HepG2 (cell line): ENCODE data around the gene KIAA1614. TPM values are rescaled to one million over a fixed set of nuclear protein-coding genes. Genes with fewer than 3 reads are reported as not detected.
"Not testable (repeated sequence)": the region's sequence is repeated elsewhere in the genome, so short reads cannot be mapped to it uniquely, and the experiment has no call there.

ENCODE experiments used
- ATAC-seq: fragments of 200-7000 bp; cut with Tn5 transposase; 3 replicates; pipeline ENCODE4 v1.9.1; 2020; ENCODE audit warnings: mild to moderate bottlenecking, moderate library complexity
- BruUV-seq: library from RNA; stranded (reverse); fragments of 400-500 nt; replicated peaks from 2 replicates; lab custom pipeline; 2021; lab: Mats Ljungman, UMichigan
- CTCF ChIA-PET: fragments of 300-600 bp; formaldehyde crosslinking; extraction: SDS; loops from one replicate; lab custom pipeline; 2021; ENCODE audit warnings: low total read pairs, inconsistent platforms, low intra/inter-chr PET ratio; lab: Yijun Ruan, JAX
- POLR2A ChIA-PET: fragments of 350-600 bp; sonication (Branson Sonifier 250); formaldehyde crosslinking; loops from one replicate; lab custom pipeline; 2020; ENCODE audit warnings: antibody characterized with exemption, inconsistent platforms; lab: Yijun Ruan, JAX
- DNase-seq: peaks from one replicate; pipeline ENCODE4 v3.0.0-alpha.2; 2015; ENCODE audit warnings: low spot score
- FAIRE-seq: peaks from 3 replicates; lab custom pipeline; 2011; peaks lifted over from hg19 to GRCh38; lab: Jason Lieb, UNC
- H2AFZ ChIP-seq: one replicate; pipeline ENCODE4 v1.6.1; 2011; ENCODE audit warnings: low read length, inconsistent platforms
- H3K27ac ChIP-seq: fragments of 300-600 bp; 3 replicates; pipeline ENCODE4 v1.8.0; 2011; ENCODE audit warnings: mixed run types, mild to moderate bottlenecking, mixed read lengths, low read length, inconsistent platforms; ENCODE audit not compliant: insufficient read depth; ENCODE audit errors: extremely low read length
- H3K27me3 ChIP-seq, 2 experiments: fragments of 200-600 bp in 1 of 2; 2 replicates in 1 of 2; 3 replicates in 1 of 2; pipeline versions ENCODE4 v1.6.0 to v1.8.0; 2011; ENCODE audit warnings: low read length in 2 of 2, mild to moderate bottlenecking in 2 of 2, moderate library complexity in 2 of 2, inconsistent platforms in 1 of 2; ENCODE audit not compliant: insufficient read depth in 2 of 2, control insufficient read depth in 1 of 2
- H3K36me3 ChIP-seq, 2 experiments: fragments of 200-600 bp in 1 of 2; replicated peaks in 1 of 2; 2 replicates in 1 of 2; 3 replicates in 1 of 2; pipeline versions ENCODE4 v1.5.1 to v1.8.0; 2011; ENCODE audit warnings: low read length in 2 of 2, inconsistent platforms in 1 of 2; ENCODE audit not compliant: insufficient read depth in 2 of 2, control insufficient read depth in 1 of 2
- H3K4me1 ChIP-seq: 2 replicates; pipeline ENCODE4 v1.5.1; 2012; ENCODE audit warnings: low read length, inconsistent platforms; ENCODE audit not compliant: insufficient read depth
- H3K4me2 ChIP-seq: 2 replicates; pipeline ENCODE4 v1.6.0; 2011; ENCODE audit warnings: low read depth, low read length, inconsistent platforms
- H3K4me3 ChIP-seq, 3 experiments: fragments of 200-600 bp in 1 of 3; sonication (generic), shearing (Covaris generic) in 1 of 3; replicated peaks in 1 of 3; 2 replicates each; pipeline ENCODE4 v1.5.1; 2011 to 2016; ENCODE audit warnings: low read length in 3 of 3, inconsistent platforms in 2 of 3, low read depth in 2 of 3, mild to moderate bottlenecking in 2 of 3, control low read depth in 1 of 3, mixed read lengths in 1 of 3; ENCODE audit not compliant: insufficient read depth in 1 of 3
- H3K79me2 ChIP-seq: one replicate; pipeline ENCODE4 v1.6.1; 2011; ENCODE audit warnings: low read length, inconsistent platforms; ENCODE audit not compliant: insufficient read depth
- H3K9ac ChIP-seq: 2 replicates; pipeline ENCODE4 v1.6.0; 2011; ENCODE audit warnings: mild to moderate bottlenecking, low read depth, low read length, inconsistent platforms; ENCODE audit not compliant: insufficient read depth
- H3K9me3 ChIP-seq: 2 replicates; pipeline ENCODE4 v1.5.1; 2012; ENCODE audit warnings: mild to moderate bottlenecking, low read length
- H4K20me1 ChIP-seq: 2 replicates; pipeline ENCODE4 v1.6.0; 2011; ENCODE audit warnings: inconsistent platforms, mild to moderate bottlenecking, low read length, moderate library complexity; ENCODE audit not compliant: insufficient read depth
- CREB1 ChIP-seq, 2 experiments: fragments of 450-650 bp in 1 of 2; IDR thresholded peaks; 2 replicates each; pipeline ENCODE4 v1.6.1; 2016 to 2017; ENCODE audit warnings: control low read depth in 1 of 2, mild to moderate bottlenecking in 1 of 2, missing compliant biosample characterization in 1 of 2, missing genetic modification characterization in 1 of 2
- ESRRA ChIP-seq: sonication (generic); formaldehyde crosslinking; IDR thresholded peaks from 2 replicates; pipeline ENCODE4 v1.5.1; 2020; ENCODE audit warnings: mild to moderate bottlenecking, low read depth, missing genetic modification reagents
- SOX13 ChIP-seq, 3 experiments: fragments of 450-650 bp in 1 of 3; sonication (generic) in 1 of 3; formaldehyde crosslinking in 1 of 3; IDR thresholded peaks in 2 of 3; conservative IDR thresholded peaks in 1 of 3; 2 replicates each; pipeline versions ENCODE4 v1.5.0 to v1.6.1; 2016 to 2020; ENCODE audit warnings: antibody characterized with exemption in 1 of 3, mild to moderate bottlenecking in 1 of 3, missing compliant biosample characterization in 1 of 3, missing genetic modification reagents in 1 of 3, moderate library complexity in 1 of 3
- THAP11 ChIP-seq: IDR thresholded peaks from 2 replicates; pipeline ENCODE4 v1.6.1; 2016; ENCODE audit warnings: missing biosample characterization, missing genetic modification reagents
- ZNF510 ChIP-seq: sonication (generic); formaldehyde crosslinking; IDR thresholded peaks from 2 replicates; pipeline ENCODE4 v1.4.0; 2020; ENCODE audit warnings: low read depth, mild to moderate bottlenecking, missing genetic modification reagents
- ZNF547 ChIP-seq: sonication (generic); formaldehyde crosslinking; IDR thresholded peaks from 2 replicates; pipeline ENCODE4 v1.5.1; 2020; ENCODE audit warnings: mild to moderate bottlenecking, missing genetic modification reagents
- ZNF605 ChIP-seq: sonication (generic); formaldehyde crosslinking; IDR thresholded peaks from 2 replicates; pipeline ENCODE4 v1.8.0; 2022; ENCODE audit warnings: mild to moderate bottlenecking, missing genetic modification reagents
- WGBS: methylation state at CpG from one replicate; pipeline ENCODE4 v1.1.6; 2017; ENCODE audit warnings: low lambda C conversion rate; 5-methylcytosine and 5-hydroxymethylcytosine counted together
- in situ Hi-C: cut with HindIII; loops from 2 replicates; pipeline ENCODE4 v1.10.0; 2017; ENCODE audit warnings: low pct_unique_long_range_greater_than_20kb; ENCODE audit not compliant: extremely low pct_ligation_motif_present
- intact Hi-C: fragments of 100-400 bp; cut with micrococcal nuclease; formaldehyde crosslinking; loops from one replicate; pipeline ENCODE4 v1.10.0; 2022; ENCODE audit not compliant: unreplicated experiment
- polyA plus RNA-seq, 8 experiments: library from polyadenylated mRNA; depleted of rRNA in 3 of 8; stranded (reverse) in 7 of 8; unstranded in 1 of 8; fragments of >200 nt; fragmentation: Illumina TruSeq in 4 of 8; extraction: Trizol in 4 of 8; gene quantifications; 2 replicates each; pipeline versions ENCODE4 v1.2.1 to v1.2.3, GENCODE V29; 2011 to 2016; ENCODE audit warnings: low read depth in 4 of 8, missing spikeins in 1 of 8, mixed read lengths in 1 of 8; ENCODE audit not compliant: insufficient read depth in 1 of 8
- total RNA-seq, 5 experiments: library from RNA; depleted of rRNA; stranded (reverse); fragments of >200 nt; fragmentation: Illumina TruSeq; extraction: Trizol; gene quantifications; 2 replicates each; pipeline ENCODE4 v1.2.3, GENCODE V29; 2016; ENCODE audit warnings: low read depth in 1 of 5
- TF ChIP-seq, protein P1 (sequence below): sonication (generic); formaldehyde crosslinking; IDR thresholded peaks from 2 replicates; pipeline ENCODE4 v1.5.0; 2020; ENCODE audit warnings: missing genetic modification reagents, mild to moderate bottlenecking, borderline replicate concordance
- TF ChIP-seq, protein P2 (sequence below): sonication (generic); formaldehyde crosslinking; IDR thresholded peaks from 2 replicates; pipeline ENCODE4 v1.4.0; 2020; ENCODE audit warnings: low read depth, mild to moderate bottlenecking, missing genetic modification reagents

Gene KIAA1614
- total and polyA plus RNA-seq, 2 of the 13 experiments (the other 11 are each of a cell fraction or from before 2014, with no cell fraction given), result 0.15 to 0.77 TPM

GRCh38 chr1:180956028-180956640, 43.4 kb downstream of the KIAA1614 start:
- ChIA-PET CTCF (no interaction called here), POLR2A (no interaction called here)
- H3K79me2 ChIP-seq, result no peaks in the 10 kb centered on the region
- no peaks in the 10 kb centered on the region for H3K9me3 ChIP-seq
- no peak overlapping the region for H3K27ac ChIP-seq
- H3K36me3 ChIP-seq, result peaks cover 1 to 13% of the 10 kb centered on the region in 2 experiments; a peak in 1 of 5 replicates
- BruUV-seq, result no TSS peak
- H3K4me3 ChIP-seq, result no peak overlapping the region
- H3K27me3 ChIP-seq, result no peaks in the 10 kb centered on the region
- H3K9ac ChIP-seq, result no peak overlapping the region
- intact Hi-C loops, result no loop called here
- FAIRE-seq, result no peak
- H3K4me1 ChIP-seq, result peaks cover 16% of the 10 kb centered on the region
- ATAC-seq, result no peak
- no peaks in the 10 kb centered on the region for H4K20me1 ChIP-seq
- in situ Hi-C loops, result no loop called here
- TF ChIP-seq, protein P1, sequence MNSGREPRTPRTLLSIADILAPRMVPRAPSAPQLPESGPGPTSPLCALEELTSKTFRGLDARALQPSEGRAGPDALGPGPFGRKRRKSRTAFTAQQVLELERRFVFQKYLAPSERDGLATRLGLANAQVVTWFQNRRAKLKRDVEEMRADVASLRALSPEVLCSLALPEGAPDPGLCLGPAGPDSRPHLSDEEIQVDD (CRISPR knock-in tag), result no peak
- TF ChIP-seq ZNF547 (CRISPR knock-in tag), result no peak
- no peak for TF ChIP-seq ESRRA (CRISPR knock-in tag)
- TF ChIP-seq, protein P2, sequence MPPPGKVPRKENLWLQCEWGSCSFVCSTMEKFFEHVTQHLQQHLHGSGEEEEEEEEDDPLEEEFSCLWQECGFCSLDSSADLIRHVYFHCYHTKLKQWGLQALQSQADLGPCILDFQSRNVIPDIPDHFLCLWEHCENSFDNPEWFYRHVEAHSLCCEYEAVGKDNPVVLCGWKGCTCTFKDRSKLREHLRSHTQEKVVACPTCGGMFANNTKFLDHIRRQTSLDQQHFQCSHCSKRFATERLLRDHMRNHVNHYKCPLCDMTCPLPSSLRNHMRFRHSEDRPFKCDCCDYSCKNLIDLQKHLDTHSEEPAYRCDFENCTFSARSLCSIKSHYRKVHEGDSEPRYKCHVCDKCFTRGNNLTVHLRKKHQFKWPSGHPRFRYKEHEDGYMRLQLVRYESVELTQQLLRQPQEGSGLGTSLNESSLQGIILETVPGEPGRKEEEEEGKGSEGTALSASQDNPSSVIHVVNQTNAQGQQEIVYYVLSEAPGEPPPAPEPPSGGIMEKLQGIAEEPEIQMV (CRISPR knock-in tag), result no peak
- TF ChIP-seq THAP11, result no peak
- no peak for TF ChIP-seq CREB1 (IDR thresholded peaks at IDR 0.05)
- no peak for TF ChIP-seq CREB1 (CRISPR knock-in tag; IDR thresholded peaks at IDR 0.05)
- TF ChIP-seq ZNF605, result no peak
- no peak for TF ChIP-seq ZNF510
- no peak for TF ChIP-seq SOX13 (IDR thresholded peaks at IDR 0.05)
- no peak for TF ChIP-seq SOX13 (CRISPR knock-in tag; conservative IDR thresholded peaks at IDR 0.05 in 1 of 2, IDR thresholded peaks at IDR 0.05 in 1 of 2)
- H2AFZ ChIP-seq, result no peak overlapping the region
- no peak for DNase-seq
- WGBS, result 98% methylated on average over 4 of the region's 8 CpGs
- H3K4me2 ChIP-seq, result no peak overlapping the region

DNA sequence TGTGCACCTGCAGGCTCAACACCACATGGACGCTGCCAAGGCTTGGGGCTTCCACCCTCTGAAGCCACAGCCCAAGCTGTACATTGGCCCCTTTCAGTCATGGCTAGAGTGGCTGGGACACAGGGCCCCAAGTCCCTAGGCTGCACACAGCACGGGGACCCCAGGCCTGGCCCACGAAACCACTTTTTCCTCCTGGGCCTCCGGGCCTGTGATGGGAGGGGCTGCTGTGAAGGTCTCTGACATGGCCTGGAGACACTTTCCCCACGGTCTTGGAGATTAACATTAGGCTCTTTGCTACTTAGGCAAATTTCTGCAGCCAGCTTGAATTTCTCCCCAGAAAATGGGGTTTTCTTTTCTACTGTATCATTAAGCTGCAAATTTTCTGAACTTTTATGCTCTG, 46.9 kb downstream of the KIAA1614 start:
- POLR2A ChIA-PET, intact Hi-C loops, H3K9me3 ChIP-seq, H3K79me2 ChIP-seq, BruUV-seq, H3K9ac ChIP-seq, in situ Hi-C loops, H3K4me2 ChIP-seq, H4K20me1 ChIP-seq, H3K27ac ChIP-seq, H3K4me1 ChIP-seq, FAIRE-seq, H3K27me3 ChIP-seq, H3K4me3 ChIP-seq, CTCF ChIA-PET, DNase-seq, H2AFZ ChIP-seq, ATAC-seq: not testable (repeated sequence)
- H3K36me3 ChIP-seq, result peaks cover 1 to 18% of the 10 kb centered on the region in 2 experiments; a peak in 2 of 5 replicates
- 80% methylated on average over 3 of the region's 5 CpGs for WGBS
